Right lobe of liver (tissue), 6 donors: ENCODE data around the gene TFR2. TPM values are rescaled to one million over a fixed set of nuclear protein-coding genes. Genes with fewer than 3 reads are reported as not detected.

Experiments used
- ATAC-seq, 4 donors: fragments of 200-7000 bp; cut with Tn5 transposase; one replicate each; pipeline ENCODE4 v1.9.1; 2020; ENCODE audit warnings: mild to moderate bottlenecking in 4 of 4, moderate library complexity in 4 of 4
- DNase-seq, 3 donors: peaks; one replicate each; pipeline ENCODE4 v3.0.0-alpha.2; 2020
- H3K27ac ChIP-seq, 3 donors: fragments of 200-600 bp; one replicate each; pipeline ENCODE4 v1.8.0; 2022
- H3K27me3 ChIP-seq, 2 donors: fragments of 200-600 bp; one replicate each; pipeline ENCODE4 v1.8.0; 2022
- H3K36me3 ChIP-seq, 4 donors: fragments of 200-600 bp; sonication (generic) in 1 of 4; one replicate each; pipeline versions ENCODE4 v1.5.1 to v1.8.0; 2017 to 2022; ENCODE audit warnings: control low read depth in 1 of 4
- H3K4me1 ChIP-seq, 4 donors: fragments of 200-600 bp; sonication (generic) in 1 of 4; one replicate each; pipeline versions ENCODE4 v1.5.1 to v1.8.0; 2017 to 2022; ENCODE audit warnings: control low read depth in 1 of 4
- H3K4me3 ChIP-seq, 3 donors: fragments of 200-600 bp; one replicate each; pipeline ENCODE4 v1.8.0; 2022
- H3K9me3 ChIP-seq, 4 donors: fragments of 200-600 bp; sonication (generic) in 1 of 4; one replicate each; pipeline versions ENCODE4 v1.5.1 to v1.8.0; 2017 to 2022; ENCODE audit warnings: control low read depth in 1 of 4
- POLR2A ChIP-seq: fragments of 450-650 bp; IDR thresholded peaks from one replicate; pipeline ENCODE4 v1.6.1; 2017; ENCODE audit warnings: antibody characterized with exemption, mild to moderate bottlenecking
- WGBS: methylation state at CpG from one replicate; pipeline ENCODE4 v1.1.6; 2018; ENCODE audit warnings: low coverage, low lambda C conversion rate; ENCODE audit not compliant: insufficient coverage; ENCODE audit errors: missing lambda C conversion rate; 5-methylcytosine and 5-hydroxymethylcytosine counted together
- intact Hi-C, 2 donors: fragments of 100-400 bp; cut with DNase I; formaldehyde crosslinking; loops; one replicate each; pipeline versions ENCODE4 v1.11.2 to v1.14.1; 2022
- total RNA-seq, 6 experiments: library from RNA; depleted of rRNA in 2 of 6; stranded (reverse); fragments of >200 nt in 2 of 6; fragmentation: NEBNext Ultra II Directional in 3 of 6; extraction: Animal tissue kit (Norgen Biotek cat#: 25700) in 3 of 6; gene quantifications; one replicate each; pipeline versions ENCODE4 v1.1.0 to v1.2.4, GENCODE V29; 2016 to 2023
- TF ChIP-seq, protein P1 (sequence below), 4 donors: fragments of 200-600 bp in 3 of 4; fragments of 450-650 bp in 1 of 4; IDR thresholded peaks; one replicate each; pipeline versions ENCODE4 v1.5.1 to v1.8.0; 2016 to 2022; ENCODE audit warnings: antibody characterized with exemption in 4 of 4, mild to moderate bottlenecking in 2 of 4
- donor health status: DM: no; HTN: yes; CAD: no.
- donor health status: DM: no; HTN: no; CAD: no.
- donor health status: DM: no; HTN: no; CAD: no.
- donor health status: DM: no; HTN: yes; CAD: no.
- donor health status: DM: no; HTN: yes; CAD: no.

Gene TFR2
- total RNA-seq, 6 experiments from 2014 or later: 413 to 669 (median 501) TPM

- intact Hi-C loops: loop anchor here in 1 of 2 donors (10.0 kb wide), 1 partner anchor 91 kb away; the partner anchor contains the start of genes FBXO24 and LRCH4
Measured at GRCh38 chr7:100675581-100676350, 34.4 kb upstream of the TFR2 start.

DNA sequence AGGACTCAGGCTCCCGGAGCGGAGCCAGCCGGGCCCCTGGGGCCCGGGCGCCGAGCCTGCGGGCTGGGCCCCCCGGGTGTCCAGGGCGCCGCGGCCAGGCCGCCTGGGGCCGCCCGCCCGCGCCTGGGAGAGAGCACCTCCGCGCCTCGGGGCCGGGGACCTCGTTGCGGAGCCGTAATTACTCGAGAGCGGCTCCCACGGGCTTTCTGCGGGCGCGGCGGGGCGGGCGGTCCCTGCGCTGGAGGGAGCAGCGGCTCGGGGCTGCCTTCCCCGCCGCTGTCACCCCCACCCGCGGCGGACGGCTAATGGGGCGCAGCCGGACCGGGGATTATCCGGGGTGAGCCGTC lies 33.7 kb upstream of the TFR2 start:
- ATAC-seq (peak in 1 of 4 donors; percentile 1), DNase-seq (peak in 1 of 3 donors; percentile 59)
- intact Hi-C loops: loop anchor here in 1 of 2 donors (10.0 kb wide), 1 partner anchor 90 kb away; the partner anchor contains the start of genes FBXO24 and LRCH4
- Histone ChIP-seq H3K27ac (peak overlapping the region; percentile 91 to 99 (median 98)), H3K27me3 (no peaks in the 10 kb centered on the region), H3K9me3 (no peaks in the 10 kb centered on the region), H3K36me3 (peaks cover 4 to 35% (median 15%) of the 10 kb centered on the region in 4 donors), H3K4me1 (peaks cover 0 to 5% (median 2%) of the 10 kb centered on the region in 4 donors), H3K4me3 (peak overlapping the region; percentile 68 to 91 (median 90))
- 0% methylated on average over 3 of the region's 46 CpGs for WGBS
- TF ChIP-seq, protein P1, sequence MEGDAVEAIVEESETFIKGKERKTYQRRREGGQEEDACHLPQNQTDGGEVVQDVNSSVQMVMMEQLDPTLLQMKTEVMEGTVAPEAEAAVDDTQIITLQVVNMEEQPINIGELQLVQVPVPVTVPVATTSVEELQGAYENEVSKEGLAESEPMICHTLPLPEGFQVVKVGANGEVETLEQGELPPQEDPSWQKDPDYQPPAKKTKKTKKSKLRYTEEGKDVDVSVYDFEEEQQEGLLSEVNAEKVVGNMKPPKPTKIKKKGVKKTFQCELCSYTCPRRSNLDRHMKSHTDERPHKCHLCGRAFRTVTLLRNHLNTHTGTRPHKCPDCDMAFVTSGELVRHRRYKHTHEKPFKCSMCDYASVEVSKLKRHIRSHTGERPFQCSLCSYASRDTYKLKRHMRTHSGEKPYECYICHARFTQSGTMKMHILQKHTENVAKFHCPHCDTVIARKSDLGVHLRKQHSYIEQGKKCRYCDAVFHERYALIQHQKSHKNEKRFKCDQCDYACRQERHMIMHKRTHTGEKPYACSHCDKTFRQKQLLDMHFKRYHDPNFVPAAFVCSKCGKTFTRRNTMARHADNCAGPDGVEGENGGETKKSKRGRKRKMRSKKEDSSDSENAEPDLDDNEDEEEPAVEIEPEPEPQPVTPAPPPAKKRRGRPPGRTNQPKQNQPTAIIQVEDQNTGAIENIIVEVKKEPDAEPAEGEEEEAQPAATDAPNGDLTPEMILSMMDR (IDR thresholded peaks at IDR 0.05): no peak
- TF ChIP-seq POLR2A: no peak

More at GRCh38 chr7:100675581-100676350, 34.4 kb upstream of the TFR2 start:
- no peaks in the 10 kb centered on the region for H3K9me3 ChIP-seq
- peaks cover 4 to 35% (median 15%) of the 10 kb centered on the region in 4 donors for H3K36me3 ChIP-seq
- peaks cover 0 to 5% (median 2%) of the 10 kb centered on the region in 4 donors for H3K4me1 ChIP-seq
- H3K27ac ChIP-seq: peak overlapping the region; percentile 91 to 99 (median 98)
- peak overlapping the region; percentile 68 to 91 (median 90) for H3K4me3 ChIP-seq
- TF ChIP-seq POLR2A: peak; percentile 40
- TF ChIP-seq, protein P1 (IDR thresholded peaks at IDR 0.05): no peak
- DNase-seq: peak; percentile 85 to 90 (median 88)
- 0% methylated on average over 8 of the region's 59 CpGs for whole genome bisulfite sequencing
- no peaks in the 10 kb centered on the region for H3K27me3 ChIP-seq
- peak; percentile 16 to 45 (median 37) for ATAC-seq

GRCh38 chr7:100674411-100675104 lies 33.2 kb upstream of the TFR2 start:
- Histone ChIP-seq H3K36me3 (peaks cover 4 to 32% (median 15%) of the 10 kb centered on the region in 4 donors), H3K4me1 (peaks cover 0 to 3% (median 0%) of the 10 kb centered on the region in 4 donors), H3K9me3 (no peaks in the 10 kb centered on the region), H3K27me3 (no peaks in the 10 kb centered on the region), H3K27ac (peak overlapping the region; percentile 91 to 99 (median 98)), H3K4me3 (peak overlapping the region; percentile 68 to 91 (median 90))
- WGBS: under 1% methylated on average over 23 of the region's 43 CpGs
- ATAC-seq (peak in 1 of 4 donors; percentile 2), DNase-seq (peak; percentile 49 to 67 (median 63))
- TF ChIP-seq POLR2A: no peak
- TF ChIP-seq, protein P1 (IDR thresholded peaks at IDR 0.05): no peak
- intact Hi-C loops: loop anchor here in 1 of 2 donors (10.0 kb wide), 1 partner anchor 90 kb away; the partner anchor contains the start of genes FBXO24 and LRCH4

GRCh38 chr7:100673942-100674410 lies 32.6 kb upstream of the TFR2 start:
- intact Hi-C loops: loop anchor here in 1 of 2 donors (10.0 kb wide), 1 partner anchor 89 kb away; the partner anchor contains the start of genes FBXO24 and LRCH4
- Histone ChIP-seq H3K4me1 (peaks cover 0 to 3% (median 0%) of the 10 kb centered on the region in 4 donors), H3K4me3 (peak overlapping the region; percentile 68 to 91 (median 90)), H3K27me3 (no peaks in the 10 kb centered on the region), H3K27ac (peak overlapping the region; percentile 91 to 99 (median 98)), H3K9me3 (no peaks in the 10 kb centered on the region), H3K36me3 (peaks cover 4 to 27% (median 15%) of the 10 kb centered on the region in 4 donors)
- ATAC-seq: peak in 3 of 4 donors; percentile 0 to 3 (median 1)
- peak; percentile 65 to 74 (median 67) for DNase-seq
- 2% methylated on average over 13 of the region's 34 CpGs for WGBS
- TF ChIP-seq, protein P1 (IDR thresholded peaks at IDR 0.05): no peak
- peak; percentile 17 for TF ChIP-seq POLR2A
